DMS53 treated with DMSO at 0.1 percent for 48 hours (cell line): ENCODE measurements around the gene PAMR1.
"Not testable (repeated sequence)": the region's sequence is repeated elsewhere in the genome, so short reads cannot be mapped to it uniquely, and the experiment has no call there.

Experiments used
- DNase-seq: peaks from one replicate; lab custom pipeline; 2025; ENCODE audit not compliant: unreplicated experiment; lab: John Stamatoyannopoulos, UW

The PAMR1 gene, protein sequence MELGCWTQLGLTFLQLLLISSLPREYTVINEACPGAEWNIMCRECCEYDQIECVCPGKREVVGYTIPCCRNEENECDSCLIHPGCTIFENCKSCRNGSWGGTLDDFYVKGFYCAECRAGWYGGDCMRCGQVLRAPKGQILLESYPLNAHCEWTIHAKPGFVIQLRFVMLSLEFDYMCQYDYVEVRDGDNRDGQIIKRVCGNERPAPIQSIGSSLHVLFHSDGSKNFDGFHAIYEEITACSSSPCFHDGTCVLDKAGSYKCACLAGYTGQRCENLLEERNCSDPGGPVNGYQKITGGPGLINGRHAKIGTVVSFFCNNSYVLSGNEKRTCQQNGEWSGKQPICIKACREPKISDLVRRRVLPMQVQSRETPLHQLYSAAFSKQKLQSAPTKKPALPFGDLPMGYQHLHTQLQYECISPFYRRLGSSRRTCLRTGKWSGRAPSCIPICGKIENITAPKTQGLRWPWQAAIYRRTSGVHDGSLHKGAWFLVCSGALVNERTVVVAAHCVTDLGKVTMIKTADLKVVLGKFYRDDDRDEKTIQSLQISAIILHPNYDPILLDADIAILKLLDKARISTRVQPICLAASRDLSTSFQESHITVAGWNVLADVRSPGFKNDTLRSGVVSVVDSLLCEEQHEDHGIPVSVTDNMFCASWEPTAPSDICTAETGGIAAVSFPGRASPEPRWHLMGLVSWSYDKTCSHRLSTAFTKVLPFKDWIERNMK

GRCh38 chr11:35525501-35526175 lies at the start of gene PAMR1:
Gene PAMR1, minus strand, starts transcription at chr11:35525616. Its CDS starts 31 bp downstream, at chr11:35525585.
- DNase-seq = no peak

DNA sequence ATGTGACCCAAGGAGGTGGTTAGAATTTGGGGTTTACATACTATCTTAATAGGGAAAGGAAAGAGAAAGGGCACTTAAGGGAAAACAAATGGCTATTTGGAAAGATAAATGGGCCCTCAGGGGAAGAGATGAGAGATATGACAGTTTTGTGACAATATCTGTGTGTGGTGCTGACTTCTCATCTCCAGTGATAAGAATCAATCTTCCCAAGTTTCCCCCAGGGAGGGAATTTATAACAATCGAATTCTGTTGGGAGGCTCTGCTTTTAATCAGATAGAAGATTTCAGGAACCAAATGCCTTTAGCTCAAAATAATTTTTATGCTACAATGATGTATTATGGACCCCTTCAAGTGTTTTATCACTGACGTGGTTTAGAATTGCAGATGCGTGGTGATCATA lies 46.3 kb upstream of the PAMR1 start:
- no peak for DNase-seq

GRCh38 chr11:35567737-35568465 lies 42.5 kb upstream of the PAMR1 start:
- peak; percentile 39 for DNase-seq

- no peak for DNase-seq
Observed at GRCh38 chr11:35566885-35567284, 41.5 kb upstream of the PAMR1 start.

DNA sequence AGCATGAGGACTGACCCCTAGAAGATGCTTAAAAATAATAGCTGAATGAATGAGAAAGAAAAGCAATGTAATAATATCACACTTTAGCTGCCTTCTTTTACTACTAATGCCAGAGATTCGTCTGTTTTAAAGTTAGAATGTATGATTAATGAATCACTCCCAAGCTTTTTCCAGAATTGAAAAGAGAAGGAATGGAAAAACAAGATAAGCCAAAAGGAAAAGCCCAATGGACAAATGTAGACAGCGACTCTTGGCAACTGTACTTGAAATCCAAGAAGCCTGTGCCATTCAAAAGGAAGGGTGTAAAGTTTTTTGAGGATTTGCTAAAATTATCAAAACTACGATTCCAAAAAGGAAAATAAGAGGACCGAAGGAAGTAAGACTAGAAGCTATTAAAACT lies 40.8 kb upstream of the PAMR1 start:
- no peak for DNase-seq

DNA sequence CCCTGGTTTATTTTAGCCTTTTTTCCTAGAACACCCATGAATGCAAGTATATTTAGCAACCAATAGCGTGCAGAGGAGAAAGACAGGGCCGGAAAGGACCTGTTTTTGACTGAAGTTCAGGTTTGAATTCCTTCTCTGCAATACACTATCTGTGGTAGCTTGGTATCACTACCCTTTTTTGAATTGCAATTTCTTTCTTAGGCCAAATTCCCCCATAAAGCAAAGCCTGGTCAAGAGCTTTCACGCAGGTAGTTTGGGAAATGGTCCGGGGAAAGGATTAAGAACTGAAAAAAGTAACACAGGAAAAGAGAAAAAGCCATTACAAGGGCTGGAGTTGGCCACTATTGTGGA lies 38.8 kb upstream of the PAMR1 start:
- DNase-seq = no peak

GRCh38 chr11:35563484-35564244 lies 38.2 kb upstream of the PAMR1 start:
- no peak for DNase-seq

GRCh38 chr11:35559949-35560348 lies 34.5 kb upstream of the PAMR1 start:
- no peak for DNase-seq

GRCh38 chr11:35558513-35558912 lies 33.1 kb upstream of the PAMR1 start:
- no peak for DNase-seq

DNA sequence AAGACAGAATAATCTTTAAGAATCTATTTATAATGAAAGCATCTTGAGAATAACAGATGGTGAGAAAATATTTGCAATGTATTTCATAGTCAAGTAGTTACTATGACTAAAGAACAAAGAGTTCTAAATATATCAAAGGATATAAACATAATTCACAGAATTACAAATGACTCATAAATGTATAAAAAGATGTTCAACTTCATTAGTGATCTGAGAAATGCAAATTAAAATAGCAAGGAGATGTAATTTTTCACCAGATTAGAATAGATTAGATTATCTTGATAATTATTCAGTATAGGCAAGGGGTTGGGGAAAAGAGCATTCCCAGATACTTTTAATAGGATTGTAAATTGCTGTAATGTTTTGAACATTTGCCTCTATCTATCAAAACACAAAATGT lies 30.1 kb upstream of the PAMR1 start:
- no peak for DNase-seq

DNA sequence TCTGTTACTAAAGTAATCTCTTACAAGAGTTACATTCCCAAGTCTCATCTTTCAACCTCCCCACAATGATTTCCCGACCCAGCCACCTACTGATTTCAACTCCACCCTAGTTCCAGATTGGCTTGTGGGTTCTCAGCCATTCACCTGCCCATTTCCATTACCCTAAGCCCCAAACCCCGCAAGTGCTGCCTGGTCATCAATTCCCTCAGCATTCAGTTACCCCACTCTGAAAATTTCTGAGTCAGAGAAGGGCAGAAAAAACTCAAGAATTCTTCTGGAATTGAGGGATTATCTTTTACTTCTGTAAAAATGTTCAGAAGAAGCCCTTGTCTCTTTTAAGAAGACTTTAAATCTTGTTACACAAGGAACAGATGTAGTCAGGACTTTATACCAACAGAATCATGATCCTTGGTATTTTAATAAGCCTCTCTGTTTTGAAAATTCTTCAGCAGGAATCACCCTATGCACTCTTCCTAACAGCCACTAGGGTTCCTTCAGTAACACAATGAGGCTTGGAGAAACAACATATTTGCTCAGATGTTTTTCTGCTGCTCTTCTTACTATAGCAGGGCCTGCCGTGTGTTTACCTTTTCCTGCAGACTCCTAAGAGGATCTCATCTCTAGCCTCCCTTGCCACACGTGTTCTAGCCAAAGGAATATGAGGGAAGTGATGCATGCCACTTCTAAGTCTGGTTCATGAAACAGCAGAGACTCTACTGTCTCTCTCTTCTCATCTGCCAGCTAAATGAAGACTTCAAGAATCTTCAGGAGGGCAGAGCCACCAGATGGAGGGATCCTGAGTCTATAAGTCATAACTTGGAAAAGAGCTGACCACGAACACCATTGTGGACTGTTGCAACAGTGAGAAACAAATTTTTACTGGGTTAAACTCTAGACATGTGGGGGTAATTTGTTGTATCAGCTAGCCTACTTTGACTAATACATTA lies 29.3 kb upstream of the PAMR1 start:
- no peak for DNase-seq

GRCh38 chr11:35553831-35554230 lies 28.4 kb upstream of the PAMR1 start:
- DNase-seq = no peak

DNA sequence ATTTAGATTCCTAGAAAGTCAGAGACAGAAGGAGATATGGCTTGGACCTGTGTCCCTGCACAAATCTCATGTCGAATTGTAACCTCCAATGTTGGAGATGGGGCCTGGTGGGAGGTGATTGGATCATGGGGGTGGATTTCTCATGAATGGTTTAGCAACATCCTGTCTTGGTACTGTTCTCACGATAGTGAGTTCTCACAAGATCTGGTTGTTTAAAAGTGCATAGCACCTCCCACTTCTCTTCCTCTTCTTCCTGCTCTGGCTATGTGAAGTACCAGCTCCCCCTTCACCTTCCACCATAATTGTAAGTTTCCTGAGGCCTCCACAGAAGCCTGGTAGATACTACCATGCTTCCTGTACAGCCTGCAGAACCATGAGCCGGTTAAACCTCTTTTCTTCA lies 27.6 kb upstream of the PAMR1 start:
- DNase-seq = no peak

DNA sequence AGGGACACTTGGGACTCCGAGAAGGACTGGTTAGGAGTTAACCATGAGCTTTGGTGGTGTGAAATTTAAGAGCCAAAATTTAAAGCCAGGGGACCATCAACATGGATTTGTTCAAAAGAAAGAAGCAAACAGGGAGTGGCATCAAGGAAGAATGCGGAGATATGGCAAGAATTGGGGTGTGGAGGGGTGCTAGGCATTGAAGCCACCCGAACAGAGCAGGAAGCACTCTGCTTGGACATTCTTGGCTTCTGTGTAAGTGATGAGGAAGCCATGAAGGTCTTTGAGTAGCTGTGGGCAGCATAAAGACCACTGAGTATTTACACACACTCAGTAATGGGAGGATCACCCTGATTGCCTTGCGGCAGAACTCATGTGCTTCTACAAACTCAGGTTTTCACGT lies 27.2 kb upstream of the PAMR1 start:
- DNase-seq = no peak

DNA sequence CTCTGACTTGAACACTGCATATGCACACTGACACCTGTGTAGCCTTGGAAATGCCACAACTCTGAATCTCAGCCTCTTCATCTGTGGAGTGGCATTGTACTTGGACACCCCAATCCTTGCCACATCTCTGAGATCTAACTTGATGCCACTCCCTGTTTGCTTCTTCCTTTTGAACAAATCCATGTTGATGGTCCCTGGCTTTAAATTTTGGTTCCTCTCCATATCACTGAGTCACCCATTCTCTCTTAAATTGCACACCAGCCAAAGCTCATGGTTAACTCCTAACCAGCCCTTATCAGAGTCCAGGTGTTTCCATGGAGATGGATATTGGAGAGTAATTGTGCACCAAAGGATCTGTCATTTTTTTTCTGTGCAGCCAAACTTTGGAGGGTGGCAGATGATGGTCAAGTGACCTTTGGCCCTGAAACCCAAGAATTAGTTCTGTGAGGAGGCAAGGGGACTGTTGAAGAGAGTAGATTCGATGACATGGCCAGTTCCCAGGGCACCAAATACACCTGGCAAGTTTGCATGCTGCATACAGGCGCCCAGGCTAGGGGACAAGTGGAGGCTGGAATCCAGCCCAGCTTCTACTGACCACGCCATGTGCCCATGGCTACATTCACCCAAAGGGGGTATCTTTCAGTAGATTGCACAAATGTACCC lies 25.1 kb upstream of the PAMR1 start:
- no peak for DNase-seq

DNA sequence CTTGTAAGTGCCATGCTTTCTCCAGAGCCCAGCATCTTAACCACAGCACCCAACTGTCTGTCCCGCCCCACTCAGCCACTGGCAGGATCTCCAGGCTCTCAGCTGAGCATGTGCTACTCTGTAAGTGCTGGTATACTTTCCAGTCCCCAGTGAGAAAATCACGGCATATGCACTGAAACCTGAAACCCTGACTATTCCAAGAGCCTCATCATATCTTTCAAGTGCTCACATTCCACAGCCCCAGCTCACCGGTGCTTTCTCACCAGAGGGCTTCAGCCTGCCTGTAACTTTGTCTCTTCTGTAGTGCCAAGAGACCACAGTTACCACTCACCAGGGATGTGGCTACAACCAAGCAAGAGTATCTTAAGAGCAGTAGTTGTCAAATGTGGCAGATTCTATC lies 24.4 kb upstream of the PAMR1 start:
- peak; percentile 16 for DNase-seq

DNA sequence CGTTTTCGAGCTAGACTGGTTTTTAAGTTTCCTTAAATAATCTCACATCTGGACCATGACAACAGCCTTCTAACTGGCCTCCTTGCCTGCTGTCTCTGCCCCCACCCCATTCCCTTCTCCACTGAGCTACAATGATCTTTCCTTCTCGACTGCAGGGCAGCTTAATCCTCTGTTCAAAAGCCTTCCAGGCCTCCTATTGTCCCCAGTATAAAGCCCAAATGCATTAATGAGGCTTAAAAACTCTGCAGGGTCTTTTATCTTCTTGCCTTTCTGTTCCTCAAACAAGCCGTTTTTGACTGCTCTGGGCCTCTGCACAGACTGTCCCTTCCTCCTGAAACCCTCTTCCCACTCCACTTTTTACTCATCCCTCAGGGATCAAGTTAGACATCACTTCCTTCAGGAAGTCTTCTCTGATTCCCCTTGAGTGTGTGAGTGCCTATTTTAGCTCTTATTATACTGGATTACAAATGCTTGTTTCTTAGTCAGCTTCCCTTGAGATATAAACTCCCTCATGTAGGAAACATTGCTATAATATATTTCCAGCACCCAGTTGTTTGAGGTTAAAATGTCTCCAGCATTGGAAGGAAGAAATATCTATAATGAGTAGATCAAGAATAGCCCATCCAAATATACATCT lies 23.6 kb upstream of the PAMR1 start:
- DNase-seq = no peak

DNA sequence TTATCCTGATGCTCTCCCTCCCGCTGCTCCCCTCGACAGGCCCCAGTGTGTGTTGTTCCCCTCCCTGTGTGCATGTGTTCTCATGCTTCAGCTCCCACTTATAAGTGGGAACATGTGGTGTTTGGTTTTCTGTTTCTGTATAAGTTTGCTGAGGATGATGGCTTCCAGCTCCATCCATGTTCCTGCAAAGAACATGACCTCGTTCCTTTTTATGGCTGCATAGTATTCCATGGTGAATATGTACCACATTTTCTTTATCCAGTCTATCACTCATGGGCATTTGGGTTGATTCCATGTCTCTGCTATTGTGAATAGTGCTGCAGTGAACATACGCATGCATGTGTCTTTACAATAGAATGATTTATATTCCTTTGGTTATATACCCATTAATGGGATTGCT lies 22.6 kb upstream of the PAMR1 start:
- DNase-seq = not testable (repeated sequence)

DNA sequence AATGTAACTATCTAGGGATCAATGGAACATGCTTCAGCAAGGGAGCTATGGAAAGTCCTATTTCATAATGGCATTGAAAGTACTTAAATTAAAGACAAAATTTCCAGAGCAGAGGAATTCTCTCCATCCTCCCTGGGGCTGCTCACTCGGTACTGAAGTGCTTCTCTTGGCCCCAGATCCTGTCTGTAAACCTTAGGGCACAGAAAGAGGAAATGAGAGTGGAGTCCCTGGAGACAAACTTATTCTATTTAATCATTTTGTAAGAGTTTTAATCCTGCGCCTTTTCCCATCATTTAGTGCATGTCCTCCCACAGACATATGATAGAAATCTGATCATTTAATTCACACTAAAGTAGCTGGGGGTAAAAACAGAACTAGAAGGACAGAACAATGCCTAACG lies 20.9 kb upstream of the PAMR1 start:
- DNase-seq = no peak
